Testis (tissue), 3 donors: ENCODE results near the gene MAP7D1. TPM values are rescaled to one million over a fixed set of nuclear protein-coding genes. Genes with fewer than 3 reads are reported as not detected.

Experiments
- DNase-seq: peaks from one replicate; pipeline ENCODE4 v3.0.0-alpha.2; 2019
- H3K27ac ChIP-seq, 2 donors: fragments of 200-600 bp; sonication (generic); one replicate each; pipeline ENCODE4 v1.5.1; 2019
- H3K27me3 ChIP-seq: fragments of 200-600 bp; sonication (generic); one replicate; pipeline ENCODE4 v1.5.1; 2019
- H3K36me3 ChIP-seq: fragments of 200-600 bp; sonication (generic); one replicate; pipeline ENCODE4 v1.5.1; 2017; ENCODE audit warnings: low read depth; ENCODE audit errors: missing control alignments
- H3K4me1 ChIP-seq: fragments of 200-600 bp; sonication (generic); one replicate; pipeline ENCODE4 v1.5.1; 2019
- H3K4me3 ChIP-seq, 2 donors: fragments of 200-600 bp; sonication (generic); one replicate each; pipeline ENCODE4 v1.5.1; 2017 to 2019
- H3K9me3 ChIP-seq: fragments of 200-600 bp; sonication (generic); one replicate; pipeline ENCODE4 v1.5.1; 2017
- POLR2A ChIP-seq: fragments of 450-650 bp; IDR thresholded peaks from one replicate; pipeline ENCODE4 v1.6.1; 2017; ENCODE audit warnings: antibody characterized with exemption, mild to moderate bottlenecking, moderate library complexity
- WGBS, 2 donors: methylation state at CpG; one replicate each; pipeline ENCODE4 v1.1.5; 2018; 5-methylcytosine and 5-hydroxymethylcytosine counted together
- intact Hi-C: fragments of 100-400 bp; cut with DNase I; formaldehyde crosslinking; loops from one replicate; pipeline ENCODE4 v1.15.1; 2023; ENCODE audit warnings: low total_unique reads
- polyA plus RNA-seq: library from polyadenylated mRNA; stranded (reverse); fragments of 350-450 nt; fragmentation: Illumina TruSeq; extraction: RNeasy Lipid Tissue Mini Kit (QIAGEN cat#74804); gene quantifications from one replicate; pipeline ENCODE4 v1.2.3, GENCODE V29; 2014; ENCODE audit warnings: low read depth, low replicate concordance; ENCODE audit not compliant: insufficient read depth
- total RNA-seq, 2 donors: library from RNA; depleted of rRNA; stranded (reverse); fragments of >200 nt; gene quantifications; one replicate each; pipeline ENCODE4 v1.2.3, GENCODE V29; 2016
- TF ChIP-seq, protein P1 (sequence below), 3 experiments: fragments of 450-650 bp in 2 of 3; fragments of 200-600 bp in 1 of 3; sonication (generic) in 1 of 3; IDR thresholded peaks; one replicate each; pipeline ENCODE4 v1.5.1; 2016 to 2019; ENCODE audit warnings: antibody characterized with exemption in 3 of 3, mild to moderate bottlenecking in 2 of 3, moderate library complexity in 1 of 3

Gene MAP7D1
- total and polyA plus RNA-seq, 3 donors from 2014 or later, result 45.4 to 59.6 (median 50.2) TPM

DNA sequence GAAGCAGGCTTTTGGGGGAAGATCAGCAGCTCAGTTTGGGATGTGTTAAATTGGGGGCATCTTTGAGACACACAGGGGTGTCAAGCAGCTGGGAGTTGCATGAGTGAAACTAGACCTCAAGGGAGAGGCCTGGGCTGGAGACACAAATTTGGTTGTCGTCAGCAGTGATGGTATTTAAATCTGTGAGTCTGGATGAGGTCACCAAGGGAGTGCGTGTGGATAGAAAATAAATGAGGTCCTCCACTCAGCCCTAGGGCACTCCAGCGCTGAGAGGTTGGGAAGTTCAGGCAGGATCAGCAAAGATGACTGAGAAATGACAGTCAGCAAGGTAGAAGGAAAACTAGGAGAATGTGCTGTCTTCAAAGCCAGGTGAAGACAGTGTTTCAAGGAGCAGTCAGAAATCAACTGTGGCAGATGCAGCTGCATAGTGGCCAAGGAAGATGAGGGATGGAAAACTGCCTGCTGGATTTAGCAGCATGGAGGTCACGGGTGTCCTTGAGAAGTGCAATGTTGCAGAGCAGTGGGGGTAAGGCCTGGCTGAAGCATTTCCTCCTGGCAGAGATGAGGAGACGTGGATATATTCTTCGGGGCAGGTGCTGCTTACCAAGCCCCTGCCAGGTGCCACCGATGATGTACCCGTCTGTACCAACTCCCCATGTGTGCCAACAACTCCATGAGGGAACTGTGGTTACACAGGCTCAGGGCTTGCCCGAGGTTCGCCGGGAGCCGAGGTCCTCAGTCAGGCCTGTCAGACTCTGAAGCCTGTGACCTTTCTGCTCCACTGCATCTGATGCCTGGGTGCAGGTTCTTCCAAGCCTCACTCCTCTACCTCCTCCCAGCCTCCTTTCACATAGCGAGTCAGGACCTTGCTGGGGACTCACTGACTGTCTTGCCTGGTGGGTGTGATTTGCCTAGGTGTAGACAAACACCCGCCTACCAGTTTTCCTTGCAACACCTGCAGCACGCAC lies 11.3 kb downstream of the MAP7D1 start:
- Histone ChIP-seq H3K4me1 (peaks cover 8% of the 10 kb centered on the region), H3K9me3 (no peaks in the 10 kb centered on the region), H3K27ac (no peak overlapping the region), H3K4me3 (no peak overlapping the region), H3K27me3 (no peaks in the 10 kb centered on the region), H3K36me3 (no peaks in the 10 kb centered on the region)
- 68 to 69% methylated on average over 13 to 15 of the region's 15 CpGs for WGBS, 2 donors
- no peak for DNase-seq
- intact Hi-C loops, result no loop called here
- TF ChIP-seq, protein P1, sequence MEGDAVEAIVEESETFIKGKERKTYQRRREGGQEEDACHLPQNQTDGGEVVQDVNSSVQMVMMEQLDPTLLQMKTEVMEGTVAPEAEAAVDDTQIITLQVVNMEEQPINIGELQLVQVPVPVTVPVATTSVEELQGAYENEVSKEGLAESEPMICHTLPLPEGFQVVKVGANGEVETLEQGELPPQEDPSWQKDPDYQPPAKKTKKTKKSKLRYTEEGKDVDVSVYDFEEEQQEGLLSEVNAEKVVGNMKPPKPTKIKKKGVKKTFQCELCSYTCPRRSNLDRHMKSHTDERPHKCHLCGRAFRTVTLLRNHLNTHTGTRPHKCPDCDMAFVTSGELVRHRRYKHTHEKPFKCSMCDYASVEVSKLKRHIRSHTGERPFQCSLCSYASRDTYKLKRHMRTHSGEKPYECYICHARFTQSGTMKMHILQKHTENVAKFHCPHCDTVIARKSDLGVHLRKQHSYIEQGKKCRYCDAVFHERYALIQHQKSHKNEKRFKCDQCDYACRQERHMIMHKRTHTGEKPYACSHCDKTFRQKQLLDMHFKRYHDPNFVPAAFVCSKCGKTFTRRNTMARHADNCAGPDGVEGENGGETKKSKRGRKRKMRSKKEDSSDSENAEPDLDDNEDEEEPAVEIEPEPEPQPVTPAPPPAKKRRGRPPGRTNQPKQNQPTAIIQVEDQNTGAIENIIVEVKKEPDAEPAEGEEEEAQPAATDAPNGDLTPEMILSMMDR (IDR thresholded peaks at IDR 0.05), result no peak
- TF ChIP-seq POLR2A, result no peak

DNA sequence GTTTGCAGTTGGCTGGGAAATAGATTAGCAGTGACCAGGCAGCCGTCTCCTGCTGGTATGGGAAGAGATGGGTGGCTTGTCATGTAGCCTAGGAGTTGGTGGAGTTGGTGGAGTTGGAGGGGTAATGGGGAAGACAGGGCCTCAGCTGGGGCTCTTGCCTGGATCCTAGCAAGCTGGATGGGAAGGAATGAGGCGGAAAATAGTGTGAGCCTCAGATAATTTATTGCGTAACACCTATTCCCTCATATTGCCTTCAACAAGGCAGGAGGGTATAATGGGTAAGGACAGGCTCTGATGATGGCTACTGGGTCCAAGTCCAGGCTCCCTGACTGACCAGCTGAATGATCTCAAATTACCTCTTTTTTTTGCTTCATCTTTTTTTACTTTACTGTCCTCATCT lies 12.6 kb downstream of the MAP7D1 start:
- 88 to 91% methylated on average over 3 of the region's 3 CpGs for WGBS, 2 donors
- Histone ChIP-seq H3K27me3 (no peaks in the 10 kb centered on the region), H3K4me3 (no peak overlapping the region), H3K36me3 (no peaks in the 10 kb centered on the region), H3K27ac (no peak overlapping the region), H3K9me3 (no peaks in the 10 kb centered on the region), H3K4me1 (peaks cover under 1% of the 10 kb centered on the region)
- intact Hi-C loops, result no loop called here
- no peak for TF ChIP-seq POLR2A
- TF ChIP-seq, protein P1 (IDR thresholded peaks at IDR 0.05), result no peak
- no peak for DNase-seq

DNA sequence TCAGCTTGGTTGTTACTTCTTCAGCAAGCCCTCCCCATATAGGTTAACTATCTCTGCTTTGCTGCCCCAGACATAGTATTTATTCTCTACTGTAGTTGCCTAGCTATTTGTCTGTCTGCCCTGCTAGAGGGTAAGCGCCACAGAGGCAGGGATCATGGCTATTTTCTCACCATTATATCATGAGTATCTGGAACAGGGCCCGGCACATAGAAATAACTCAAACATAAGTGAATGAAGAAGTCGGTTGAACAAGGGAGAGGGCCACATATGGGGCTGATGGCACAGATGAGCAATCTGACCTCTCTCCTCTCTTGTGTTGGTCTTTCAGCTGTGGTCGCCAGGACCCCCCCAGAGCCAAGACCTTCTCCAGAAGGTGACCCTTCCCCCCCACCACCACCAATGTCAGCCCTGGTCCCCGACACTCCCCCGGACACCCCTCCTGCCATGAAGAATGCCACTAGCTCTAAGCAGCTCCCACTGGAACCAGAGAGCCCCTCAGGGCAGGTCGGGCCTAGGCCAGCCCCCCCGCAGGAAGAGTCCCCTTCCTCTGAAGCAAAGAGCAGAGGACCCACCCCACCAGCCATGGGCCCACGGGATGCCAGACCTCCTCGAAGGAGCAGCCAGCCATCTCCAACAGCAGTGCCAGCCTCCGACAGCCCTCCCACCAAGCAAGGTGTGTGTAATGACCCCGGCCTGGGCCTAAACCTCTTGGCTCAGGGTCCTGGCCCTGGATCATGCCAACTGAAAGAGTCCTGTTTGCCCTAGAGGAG lies 14.9 kb downstream of the MAP7D1 start:
- TF ChIP-seq POLR2A, result no peak
- TF ChIP-seq, protein P1 (IDR thresholded peaks at IDR 0.05), result no peak
- Histone ChIP-seq H3K27me3 (no peaks in the 10 kb centered on the region), H3K27ac (no peak overlapping the region), H3K4me1 (peaks cover 9% of the 10 kb centered on the region), H3K9me3 (no peaks in the 10 kb centered on the region), H3K4me3 (no peak overlapping the region), H3K36me3 (no peaks in the 10 kb centered on the region)
- WGBS, 2 donors, result 83 to 85% methylated on average over 8 to 9 of the region's 12 CpGs
- intact Hi-C loops, result no loop called here
- no peak for DNase-seq

DNA sequence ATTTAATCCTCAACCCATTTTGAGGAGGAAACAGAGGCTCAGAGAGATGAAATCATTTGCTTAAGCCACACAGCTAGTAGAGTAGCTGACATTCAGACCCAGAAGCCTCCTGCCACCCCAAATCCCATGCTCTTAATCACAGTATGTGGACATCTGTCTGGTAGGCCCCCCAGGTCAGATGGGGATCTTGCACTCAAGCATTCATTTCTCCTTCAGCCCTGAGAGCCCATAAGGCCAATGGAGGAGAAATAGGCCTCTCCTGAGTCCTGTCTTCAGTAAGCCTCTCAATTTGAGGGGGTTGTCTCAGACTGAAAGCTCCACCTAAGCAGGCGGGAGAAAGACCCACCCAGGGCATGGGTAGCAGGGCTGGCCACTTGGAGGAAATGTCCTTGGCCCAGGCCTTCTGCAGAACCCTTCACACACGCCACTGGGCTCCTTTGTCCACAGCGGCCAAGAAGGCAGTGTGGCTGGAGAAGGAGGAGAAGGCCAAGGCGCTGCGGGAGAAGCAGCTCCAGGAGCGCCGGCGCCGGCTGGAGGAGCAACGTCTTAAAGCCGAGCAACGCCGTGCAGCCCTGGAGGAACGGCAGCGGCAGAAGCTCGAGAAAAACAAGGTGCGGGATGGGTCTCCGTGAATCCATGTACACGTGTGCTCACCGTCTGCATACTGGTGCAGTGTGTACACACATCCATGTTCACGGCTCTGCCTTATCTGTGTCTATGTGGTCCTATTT lies 16.2 kb downstream of the MAP7D1 start:
- Histone ChIP-seq H3K27ac (no peak overlapping the region), H3K4me1 (peaks cover 10% of the 10 kb centered on the region), H3K36me3 (no peaks in the 10 kb centered on the region), H3K27me3 (no peaks in the 10 kb centered on the region), H3K9me3 (no peaks in the 10 kb centered on the region), H3K4me3 (no peak overlapping the region)
- intact Hi-C loops, result no loop called here
- WGBS, 2 donors, result 94% methylated on average over 21 of the region's 21 CpGs
- no peak for DNase-seq
- no peak for TF ChIP-seq POLR2A
- TF ChIP-seq, protein P1 (IDR thresholded peaks at IDR 0.05), result no peak
